Measurements from ENCODE around the gene ZNF423. TPM values are rescaled to one million over a fixed set of nuclear protein-coding genes. Genes with fewer than 3 reads are reported as not detected.

ZNF423 gene
- total RNA-seq, 1 donor from 2014 or later = 10.6 TPM

DNA sequence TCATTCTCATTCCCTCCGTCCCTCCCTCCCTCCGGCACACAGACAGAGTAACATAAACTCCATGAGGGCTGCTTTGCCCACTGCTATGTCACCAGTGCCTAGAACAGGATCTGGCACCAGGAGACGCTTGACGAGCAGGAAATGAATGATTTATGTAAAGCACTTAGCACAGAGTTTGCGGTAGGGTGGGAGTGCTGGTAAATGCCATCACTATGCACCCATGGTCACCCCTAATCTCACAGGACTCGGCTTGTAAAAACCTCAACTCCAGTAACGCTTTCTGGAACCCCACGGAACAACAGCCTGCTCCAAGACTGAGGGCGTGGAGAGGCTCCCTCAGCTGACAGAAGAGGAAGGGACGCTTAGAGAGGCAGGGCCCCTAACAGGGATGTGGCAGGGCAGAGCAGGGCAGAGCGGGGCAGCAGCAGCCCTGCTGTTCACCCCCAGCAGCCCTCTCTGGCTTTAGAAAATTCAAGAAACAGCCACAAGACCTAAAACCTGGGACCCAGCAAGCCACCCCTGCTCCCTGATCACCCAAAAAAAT lies 325.4 kb downstream of the ZNF423 start:
- Histone ChIP-seq H3K36me3 (ENCODE audit: insufficient read depth, low read length) (no peaks in the 10 kb centered on the region), H3K9ac (ENCODE audit: low read length) (no peak overlapping the region), H3K27ac (ENCODE audit: low read depth, low read length) (no peak overlapping the region), H3K4me3 (ENCODE audit: insufficient read depth, low read depth, low read length) (no peak overlapping the region), H3K9me3 (ENCODE audit: insufficient read depth, low read depth, low read length) (no peaks in the 10 kb centered on the region), H3K79me2 (ENCODE audit: insufficient read depth, low read length) (no peaks in the 10 kb centered on the region), H4K20me1 (ENCODE audit: insufficient read depth, low read length) (no peaks in the 10 kb centered on the region), H3K27me3 (ENCODE audit: insufficient read depth, low read length) (no peaks in the 10 kb centered on the region), H3K4me2 (ENCODE audit: low read length) (no peak overlapping the region), H3K4me1 (ENCODE audit: insufficient read depth, low read length) (no peaks in the 10 kb centered on the region), H2AFZ (ENCODE audit: low read depth, low read length) (no peak overlapping the region)
- Mint-ChIP-seq H3K9me3 (ENCODE audit: unreplicated experiment) (no peaks in the 10 kb centered on the region), H3K4me1 (ENCODE audit: low read depth, unreplicated experiment) (peaks cover 2% of the 10 kb centered on the region), H3K36me3 (ENCODE audit: low read depth, unreplicated experiment) (peaks cover 2% of the 10 kb centered on the region), H3K27ac (ENCODE audit: unreplicated experiment) (no peak overlapping the region), H3K4me3 (ENCODE audit: unreplicated experiment) (no peak overlapping the region), H3K27me3 (ENCODE audit: low read depth, unreplicated experiment) (peaks cover 14% of the 10 kb centered on the region)
- DNase-seq (ENCODE audit: low read depth) = no peak
- TF ChIP-seq EZH2 (IDR thresholded peaks at IDR 0.05; ENCODE audit: insufficient read depth, low read length) = no peak
- TF ChIP-seq, protein P1, sequence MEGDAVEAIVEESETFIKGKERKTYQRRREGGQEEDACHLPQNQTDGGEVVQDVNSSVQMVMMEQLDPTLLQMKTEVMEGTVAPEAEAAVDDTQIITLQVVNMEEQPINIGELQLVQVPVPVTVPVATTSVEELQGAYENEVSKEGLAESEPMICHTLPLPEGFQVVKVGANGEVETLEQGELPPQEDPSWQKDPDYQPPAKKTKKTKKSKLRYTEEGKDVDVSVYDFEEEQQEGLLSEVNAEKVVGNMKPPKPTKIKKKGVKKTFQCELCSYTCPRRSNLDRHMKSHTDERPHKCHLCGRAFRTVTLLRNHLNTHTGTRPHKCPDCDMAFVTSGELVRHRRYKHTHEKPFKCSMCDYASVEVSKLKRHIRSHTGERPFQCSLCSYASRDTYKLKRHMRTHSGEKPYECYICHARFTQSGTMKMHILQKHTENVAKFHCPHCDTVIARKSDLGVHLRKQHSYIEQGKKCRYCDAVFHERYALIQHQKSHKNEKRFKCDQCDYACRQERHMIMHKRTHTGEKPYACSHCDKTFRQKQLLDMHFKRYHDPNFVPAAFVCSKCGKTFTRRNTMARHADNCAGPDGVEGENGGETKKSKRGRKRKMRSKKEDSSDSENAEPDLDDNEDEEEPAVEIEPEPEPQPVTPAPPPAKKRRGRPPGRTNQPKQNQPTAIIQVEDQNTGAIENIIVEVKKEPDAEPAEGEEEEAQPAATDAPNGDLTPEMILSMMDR (IDR thresholded peaks at IDR 0.05; ENCODE audit: insufficient read depth, low read depth, low read length) = no peak
- no peak for FAIRE-seq

DNA sequence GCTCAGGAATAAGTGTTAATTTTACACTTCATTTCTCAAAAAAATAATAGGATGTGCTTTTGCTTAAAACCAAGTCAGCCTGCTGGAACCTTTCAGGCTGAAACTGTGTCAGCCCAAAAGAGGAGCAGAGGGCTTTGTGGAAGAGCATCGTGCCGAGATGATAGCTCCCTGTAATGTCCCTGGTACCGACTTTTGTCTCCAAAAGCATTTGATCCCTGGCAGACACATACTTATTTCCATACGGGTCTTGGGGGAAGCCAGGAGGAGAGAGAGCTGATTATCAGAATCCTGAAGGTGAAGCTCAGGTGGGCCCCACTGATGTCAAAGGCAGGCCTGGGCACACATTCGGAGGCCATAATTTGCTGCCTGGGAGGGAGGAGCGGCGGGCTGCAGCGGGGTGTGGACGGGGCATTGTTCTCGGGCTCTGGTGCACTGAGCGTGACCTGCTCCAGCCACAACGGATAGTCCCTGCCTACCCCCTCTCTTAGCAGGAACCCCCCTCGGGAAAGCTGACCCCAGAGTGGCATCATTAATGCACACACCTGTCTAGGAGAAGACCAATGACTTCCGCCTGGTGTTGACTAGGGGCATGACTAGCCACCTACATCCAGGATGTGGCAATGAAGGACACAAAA lies 326.4 kb downstream of the ZNF423 start:
- Histone ChIP-seq H3K4me1 (ENCODE audit: insufficient read depth, low read length) (no peaks in the 10 kb centered on the region), H3K9me3 (ENCODE audit: insufficient read depth, low read depth, low read length) (no peaks in the 10 kb centered on the region), H3K4me3 (ENCODE audit: insufficient read depth, low read depth, low read length) (no peak overlapping the region), H3K4me2 (ENCODE audit: low read length) (no peak overlapping the region), H2AFZ (ENCODE audit: low read depth, low read length) (no peak overlapping the region), H3K27ac (ENCODE audit: low read depth, low read length) (no peak overlapping the region), H3K27me3 (ENCODE audit: insufficient read depth, low read length) (no peaks in the 10 kb centered on the region), H4K20me1 (ENCODE audit: insufficient read depth, low read length) (no peaks in the 10 kb centered on the region), H3K9ac (ENCODE audit: low read length) (no peak overlapping the region), H3K36me3 (ENCODE audit: insufficient read depth, low read length) (no peaks in the 10 kb centered on the region), H3K79me2 (ENCODE audit: insufficient read depth, low read length) (no peaks in the 10 kb centered on the region)
- no peak for TF ChIP-seq EZH2 (IDR thresholded peaks at IDR 0.05; ENCODE audit: insufficient read depth, low read length)
- TF ChIP-seq, protein P1 (IDR thresholded peaks at IDR 0.05; ENCODE audit: insufficient read depth, low read depth, low read length) = no peak
- no peaks in the 10 kb centered on the region for H3K9me3 Mint-ChIP-seq (ENCODE audit: unreplicated experiment)
- peaks cover 2% of the 10 kb centered on the region for H3K4me1 Mint-ChIP-seq (ENCODE audit: low read depth, unreplicated experiment)
- DNase-seq (ENCODE audit: low read depth) = no peak
- H3K27ac Mint-ChIP-seq (ENCODE audit: unreplicated experiment) = no peak overlapping the region
- no peak for FAIRE-seq
- peaks cover 8% of the 10 kb centered on the region for H3K27me3 Mint-ChIP-seq (ENCODE audit: low read depth, unreplicated experiment)
- H3K4me3 Mint-ChIP-seq (ENCODE audit: unreplicated experiment) = no peak overlapping the region
- peaks cover 2% of the 10 kb centered on the region for H3K36me3 Mint-ChIP-seq (ENCODE audit: low read depth, unreplicated experiment)

DNA sequence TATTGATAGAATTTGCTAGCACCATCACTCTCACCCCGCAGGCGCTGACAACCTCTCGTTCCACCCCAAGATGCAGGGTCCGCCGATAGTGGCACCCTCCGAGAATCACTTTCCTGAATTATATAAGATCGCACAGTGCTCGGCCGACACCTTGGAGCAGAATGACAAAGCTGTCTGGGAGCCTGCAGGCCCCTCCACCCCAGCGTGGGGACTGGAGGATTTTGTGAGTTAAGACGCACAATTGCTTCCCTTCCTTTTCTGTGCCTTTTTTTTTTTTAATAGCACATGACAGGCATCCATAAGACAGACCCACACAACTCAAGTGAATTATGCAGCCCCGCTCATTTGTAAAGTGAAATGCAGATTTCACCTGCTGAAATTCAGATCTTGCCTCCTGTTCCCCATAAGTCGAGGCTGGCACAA lies 327.0 kb downstream of the ZNF423 start:
- H2AFZ ChIP-seq (ENCODE audit: low read depth, low read length) = peak overlapping the region; percentile 70
- TF ChIP-seq, protein P1 (IDR thresholded peaks at IDR 0.05; ENCODE audit: insufficient read depth, low read depth, low read length) = no peak
- TF ChIP-seq EZH2 (IDR thresholded peaks at IDR 0.05; ENCODE audit: insufficient read depth, low read length) = no peak
- Mint-ChIP-seq H3K27me3 (ENCODE audit: low read depth, unreplicated experiment) (peaks cover 8% of the 10 kb centered on the region), H3K4me3 (ENCODE audit: unreplicated experiment) (no peak overlapping the region), H3K27ac (ENCODE audit: unreplicated experiment) (no peak overlapping the region), H3K36me3 (ENCODE audit: low read depth, unreplicated experiment) (peaks cover 2% of the 10 kb centered on the region), H3K4me1 (ENCODE audit: low read depth, unreplicated experiment) (peaks cover 2% of the 10 kb centered on the region), H3K9me3 (ENCODE audit: unreplicated experiment) (no peaks in the 10 kb centered on the region)
- no peaks in the 10 kb centered on the region for H3K27me3 ChIP-seq (ENCODE audit: insufficient read depth, low read length)
- FAIRE-seq = no peak
- H3K4me1 ChIP-seq (ENCODE audit: insufficient read depth, low read length) = no peaks in the 10 kb centered on the region
- no peak for DNase-seq (ENCODE audit: low read depth)
- no peaks in the 10 kb centered on the region for H3K36me3 ChIP-seq (ENCODE audit: insufficient read depth, low read length)
- no peak overlapping the region for H3K9ac ChIP-seq (ENCODE audit: low read length)
- no peaks in the 10 kb centered on the region for H3K79me2 ChIP-seq (ENCODE audit: insufficient read depth, low read length)
- H3K4me3 ChIP-seq (ENCODE audit: insufficient read depth, low read depth, low read length) = no peak overlapping the region
- no peaks in the 10 kb centered on the region for H3K9me3 ChIP-seq (ENCODE audit: insufficient read depth, low read depth, low read length)
- peak overlapping the region; percentile 91 for H3K4me2 ChIP-seq (ENCODE audit: low read length)
- no peaks in the 10 kb centered on the region for H4K20me1 ChIP-seq (ENCODE audit: insufficient read depth, low read length)
- no peak overlapping the region for H3K27ac ChIP-seq (ENCODE audit: low read depth, low read length)

Data from astrocyte (in vitro differentiated cells and primary cell).